OCI-LY3 (cell line): Measurements from ENCODE around the gene PTPRD.

Experiments
- H2AFZ ChIP-seq: fragments of 200-600, 300-600 bp; shearing (Covaris generic); 2 replicates; pipeline ENCODE4 v1.6.0; 2014; ENCODE audit warnings: antibody characterized with exemption, low read depth, low read length
- H3K27ac ChIP-seq: fragments of 200-600, 300-600 bp; sonication (generic); 2 replicates; pipeline ENCODE4 v1.5.1; 2014; ENCODE audit warnings: mild to moderate bottlenecking, low read length, moderate library complexity, mixed read lengths
- H3K27me3 ChIP-seq: fragments of 200-600, 300-600 bp; sonication (generic); 2 replicates; pipeline ENCODE4 v1.6.1; 2014; ENCODE audit warnings: low read depth, low read length, mixed read lengths
- H3K36me3 ChIP-seq: fragments of 200-600, 300-600 bp; sonication (generic); replicated peaks from 2 replicates; pipeline ENCODE3; 2014; ENCODE audit warnings: low read depth, low read length, mixed read lengths
- H3K4me1 ChIP-seq: fragments of 300-600, 200-600 bp; sonication (generic); 2 replicates; pipeline ENCODE4 v1.6.1; 2014; ENCODE audit warnings: low read length, mixed read lengths
- H3K4me2 ChIP-seq: fragments of 200-600, 300-600 bp; sonication (generic); 2 replicates; pipeline ENCODE4 v1.6.1; 2014; ENCODE audit warnings: low read length, mixed read lengths
- H3K4me3 ChIP-seq: fragments of 300-600, 200-600 bp; sonication (generic); 2 replicates; pipeline ENCODE4 v1.5.1; 2014; ENCODE audit warnings: antibody characterized with exemption, mild to moderate bottlenecking, low read length, moderate library complexity
- H3K79me2 ChIP-seq: fragments of 300-600, 200-600 bp; shearing (Covaris generic); 2 replicates; pipeline ENCODE4 v1.6.1; 2014; ENCODE audit warnings: mild to moderate bottlenecking, low read length, mixed read lengths
- H3K9ac ChIP-seq: fragments of 300-600, 200-600 bp; shearing (Covaris generic); 2 replicates; pipeline ENCODE4 v1.6.0; 2014; ENCODE audit warnings: mild to moderate bottlenecking, low read length, moderate library complexity
- H3K9me3 ChIP-seq: fragments of 200-600, 300-600 bp; shearing (Covaris generic); 2 replicates; pipeline ENCODE4 v1.6.1; 2014; ENCODE audit warnings: low read length, mixed read lengths; ENCODE audit not compliant: insufficient read depth
- H4K20me1 ChIP-seq: fragments of 200-600, 300-600 bp; sonication (generic); 2 replicates; pipeline ENCODE4 v1.6.1; 2016; ENCODE audit warnings: low read length, mixed read lengths; ENCODE audit not compliant: insufficient read depth
- CTCF ChIP-seq: fragments of 200-600, 300-600 bp; sonication (generic); IDR thresholded peaks from 2 replicates; pipeline ENCODE4 v1.5.1; 2014; ENCODE audit warnings: antibody characterized with exemption, low read length, low read depth
- EZH2phosphoT487 ChIP-seq: fragments of 200-600 bp; shearing (Covaris generic); IDR thresholded peaks from 2 replicates; pipeline ENCODE4 v1.6.1; 2018; ENCODE audit warnings: antibody characterized with exemption, mixed run types, low read depth

The PTPRD gene

GRCh38 chr9:10649076-10649475 lies 36.3 kb upstream of the PTPRD start:
- Histone ChIP-seq H3K27ac (no peak overlapping the region), H3K27me3 (no peaks in the 10 kb centered on the region), H3K9ac (no peak overlapping the region), H3K4me2 (no peak overlapping the region), H3K4me1 (no peaks in the 10 kb centered on the region), H3K9me3 (peaks cover 10% of the 10 kb centered on the region; the same call in 1 of the 2 replicates), H3K79me2 (no peaks in the 10 kb centered on the region), H4K20me1 (no peaks in the 10 kb centered on the region), H2AFZ (no peak overlapping the region), H3K36me3 (no peaks in the 10 kb centered on the region), H3K4me3 (no peak overlapping the region)
- TF ChIP-seq EZH2phosphoT487 = no peak
- TF ChIP-seq CTCF = no peak

GRCh38 chr9:10633785-10634184 lies 21.0 kb upstream of the PTPRD start:
- Histone ChIP-seq H3K36me3 (no peaks in the 10 kb centered on the region), H3K4me3 (no peak overlapping the region), H4K20me1 (no peaks in the 10 kb centered on the region), H3K4me1 (no peaks in the 10 kb centered on the region), H3K9me3 (no peaks in the 10 kb centered on the region), H3K27me3 (no peaks in the 10 kb centered on the region), H3K27ac (no peak overlapping the region), H3K9ac (no peak overlapping the region), H3K79me2 (no peaks in the 10 kb centered on the region), H2AFZ (no peak overlapping the region), H3K4me2 (no peak overlapping the region)
- TF ChIP-seq EZH2phosphoT487 (no peak), CTCF (no peak)

- no peaks in the 10 kb centered on the region for H3K36me3 ChIP-seq
- H3K4me3 ChIP-seq = no peak overlapping the region
- H3K27me3 ChIP-seq = no peaks in the 10 kb centered on the region
- H3K9ac ChIP-seq = no peak overlapping the region
- TF ChIP-seq EZH2phosphoT487 = no peak
- no peak for TF ChIP-seq CTCF
- H4K20me1 ChIP-seq = no peaks in the 10 kb centered on the region
- no peaks in the 10 kb centered on the region for H3K9me3 ChIP-seq
- no peaks in the 10 kb centered on the region for H3K79me2 ChIP-seq
- H3K27ac ChIP-seq = no peak overlapping the region
- H3K4me2 ChIP-seq = no peak overlapping the region
- H3K4me1 ChIP-seq = no peaks in the 10 kb centered on the region
- no peak overlapping the region for H2AFZ ChIP-seq
Measured at GRCh38 chr9:10614196-10614800, 1.5 kb upstream of the PTPRD start.

- Histone ChIP-seq H3K9me3 (no peaks in the 10 kb centered on the region), H4K20me1 (no peaks in the 10 kb centered on the region), H3K27ac (no peak overlapping the region), H3K4me1 (no peaks in the 10 kb centered on the region), H3K27me3 (no peaks in the 10 kb centered on the region), H3K4me3 (no peak overlapping the region), H3K4me2 (no peak overlapping the region), H3K36me3 (no peaks in the 10 kb centered on the region), H2AFZ (no peak overlapping the region), H3K9ac (no peak overlapping the region), H3K79me2 (no peaks in the 10 kb centered on the region)
- TF ChIP-seq CTCF = no peak
- TF ChIP-seq EZH2phosphoT487 = no peak
Measured at GRCh38 chr9:10613419-10613818, 617 bp upstream of the PTPRD start.
